GM12878 (cell line): ENCODE data around the gene SMTNL1. TPM values are rescaled to one million over a fixed set of nuclear protein-coding genes. Genes with fewer than 3 reads are reported as not detected.
A peak's percentile ranks its signal among the peaks of the same experiment; 100 is the strongest.

ENCODE experiments used
- ATF7 ChIP-seq: fragments of 450-650 bp; IDR thresholded peaks from 2 replicates; pipeline ENCODE4 v1.6.1; 2016; ENCODE audit warnings: low read depth, mild to moderate bottlenecking
- BACH1 ChIP-seq: fragments of 450-650 bp; IDR thresholded peaks from 2 replicates; pipeline ENCODE4 v1.6.1; 2017; ENCODE audit warnings: mild to moderate bottlenecking, borderline replicate concordance
- BCL11A ChIP-seq: IDR thresholded peaks from 2 replicates; pipeline ENCODE4 v1.6.1; 2011; ENCODE audit warnings: low read depth, low read length
- CBX3 ChIP-seq: fragments of 200-600 bp; sonication (generic); IDR thresholded peaks from 2 replicates; pipeline ENCODE4 v1.6.1; 2016; ENCODE audit warnings: low read depth, borderline replicate concordance
- CHD4 ChIP-seq: fragments of 200-600 bp; sonication (generic); IDR thresholded peaks from 2 replicates; pipeline ENCODE4 v1.6.1; 2016; ENCODE audit warnings: mild to moderate bottlenecking
- FOXM1 ChIP-seq: IDR thresholded peaks from 2 replicates; pipeline ENCODE4 v1.6.1; 2012; ENCODE audit warnings: low read depth, mild to moderate bottlenecking, inconsistent platforms, low read length, moderate library complexity
- MTA2 ChIP-seq: fragments of 450-650 bp; IDR thresholded peaks from 2 replicates; pipeline ENCODE4 v1.6.1; 2016; ENCODE audit warnings: low read depth, mild to moderate bottlenecking, moderate library complexity
- MXI1 ChIP-seq: fragments of 150-350 bp; IDR thresholded peaks from 2 replicates; pipeline ENCODE4 v1.6.1; 2011; ENCODE audit warnings: low read depth, mild to moderate bottlenecking, inconsistent platforms, low read length, improper control_type of control experiment
- NR2F1 ChIP-seq: fragments of 450-650 bp; conservative IDR thresholded peaks from 2 replicates; pipeline ENCODE4 v1.6.1; 2017; ENCODE audit warnings: mild to moderate bottlenecking
- POU2F2 ChIP-seq: IDR thresholded peaks from 3 replicates; pipeline ENCODE4 v1.6.1; 2011; ENCODE audit warnings: low read depth, mild to moderate bottlenecking, low read length, borderline replicate concordance
- SP1 ChIP-seq: IDR thresholded peaks from one replicate; pipeline ENCODE4 v1.6.1; 2011; ENCODE audit warnings: low read depth, low read length
- STAT1 ChIP-seq: fragments of 450-650 bp; conservative IDR thresholded peaks from 2 replicates; pipeline ENCODE4 v1.6.1; 2014; ENCODE audit warnings: antibody characterized with exemption, mild to moderate bottlenecking
- TCF7 ChIP-seq: IDR thresholded peaks from 2 replicates; pipeline ENCODE4 v1.6.1; 2014; ENCODE audit warnings: antibody characterized with exemption, borderline replicate concordance
- polyA plus RNA-seq, 11 experiments: library from polyadenylated mRNA; depleted of rRNA in 4 of 11; unstranded in 6 of 11; stranded (reverse) in 5 of 11; fragments of >200 nt; fragmentation: Nextera tagmentation in 4 of 11; fragmentation: Illumina TruSeq in 1 of 11; extraction: Ambion mirVana in 4 of 11; extraction: Trizol in 1 of 11; gene quantifications; 1 replicate in 1 of 11; 2 replicates in 10 of 11; pipeline versions ENCODE4 v1.2.1 to v1.2.3, GENCODE V29; 2011 to 2016; ENCODE audit warnings: inconsistent platforms in 2 of 11, missing spikeins in 2 of 11, low read depth in 1 of 11
- total RNA-seq, 4 experiments: library from RNA; depleted of rRNA in 3 of 4; stranded (reverse); fragments of >200 nt in 3 of 4; fragmentation: Illumina TruSeq in 1 of 4; extraction: Trizol in 1 of 4; gene quantifications; 2 replicates each; pipeline versions ENCODE4 v1.2.1 to v1.2.3, GENCODE V29; 2013 to 2021
- TF ChIP-seq, protein P1 (sequence below): fragments of 450-650 bp; IDR thresholded peaks from 2 replicates; pipeline ENCODE4 v1.6.1; 2017; ENCODE audit warnings: antibody characterized with exemption, mild to moderate bottlenecking, moderate library complexity
- TF ChIP-seq, protein P2 (sequence below): fragments of 450-650 bp; IDR thresholded peaks from 2 replicates; pipeline ENCODE4 v1.6.1; 2016; ENCODE audit warnings: mild to moderate bottlenecking
- TF ChIP-seq, protein P3 (sequence below): IDR thresholded peaks from 2 replicates; pipeline ENCODE4 v1.6.1; 2011; ENCODE audit warnings: borderline replicate concordance, low read depth, mild to moderate bottlenecking, moderate library complexity, mixed read lengths, low read length; ENCODE audit not compliant: insufficient read depth; ENCODE audit errors: extremely low read length
- TF ChIP-seq, protein P4 (sequence below): IDR thresholded peaks from 2 replicates; pipeline ENCODE4 v1.6.1; 2012; ENCODE audit warnings: low read depth, low read length, improper control_type of control experiment
- TF ChIP-seq, protein P5 (sequence below): fragments of 450-650 bp; IDR thresholded peaks from 2 replicates; pipeline ENCODE4 v1.6.1; 2014; ENCODE audit warnings: mild to moderate bottlenecking
- TF ChIP-seq, protein P6 (sequence below), 3 experiments: IDR thresholded peaks in 2 of 3; conservative IDR thresholded peaks in 1 of 3; 2 replicates each; pipeline ENCODE4 v1.5.1; 2011; ENCODE audit warnings: low read depth in 3 of 3, low read length in 3 of 3, mild to moderate bottlenecking in 3 of 3, control low read depth in 2 of 3, moderate library complexity in 2 of 3, inconsistent platforms in 1 of 3, mixed read lengths in 1 of 3; ENCODE audit not compliant: control insufficient read depth in 2 of 3, insufficient read depth in 1 of 3; ENCODE audit errors: extremely low read depth in 1 of 3

Gene SMTNL1
- total and polyA plus RNA-seq, 10 of the 15 experiments (the other 5 are each of a cell fraction or from before 2014, with no cell fraction given), result 0.06 to 0.17 (median 0.10) TPM; not detected in 7

DNA sequence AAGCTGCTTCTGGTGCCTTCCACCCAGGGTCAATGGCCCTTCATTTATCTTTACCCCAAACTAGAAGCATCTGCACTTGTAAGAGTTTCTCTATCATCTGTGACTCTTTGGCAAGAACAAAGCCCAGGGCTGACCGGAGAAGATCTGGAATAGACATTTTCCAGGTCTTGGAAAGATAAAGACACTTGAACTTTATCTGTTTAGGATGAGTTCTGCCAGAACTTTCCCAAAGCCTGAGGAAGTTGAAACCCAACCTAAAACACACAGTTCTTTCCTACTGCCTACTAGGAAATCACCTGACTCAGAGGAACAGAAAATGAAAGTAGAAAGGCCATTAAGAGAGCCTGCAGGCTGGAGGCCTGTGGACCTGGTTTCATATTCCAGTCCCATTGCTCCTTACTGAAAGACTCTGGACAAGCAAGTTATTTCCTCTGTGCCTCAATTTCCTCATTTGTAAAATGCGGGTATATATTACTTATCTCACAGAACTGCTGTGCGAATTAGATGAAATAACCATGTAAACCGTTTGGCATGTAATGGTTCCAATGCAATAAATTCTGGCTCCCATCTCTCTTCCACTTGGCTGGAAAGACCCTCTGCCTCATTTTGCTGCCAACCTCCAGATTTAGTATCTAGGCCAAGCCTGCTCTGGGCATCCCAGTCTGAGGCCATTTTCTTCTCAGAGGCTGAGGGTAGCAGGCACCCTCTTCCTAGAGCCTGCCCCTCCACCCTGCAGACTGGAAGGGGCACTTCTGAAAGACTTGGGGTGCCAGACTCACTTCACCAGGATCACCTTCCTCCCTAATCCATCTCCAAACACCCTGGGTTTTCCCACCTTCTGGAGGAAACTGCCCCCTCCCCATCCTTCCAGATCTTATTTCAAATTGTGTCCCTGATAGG is 28.9 kb downstream of the SMTNL1 start (continued):
- TF ChIP-seq, protein P1, sequence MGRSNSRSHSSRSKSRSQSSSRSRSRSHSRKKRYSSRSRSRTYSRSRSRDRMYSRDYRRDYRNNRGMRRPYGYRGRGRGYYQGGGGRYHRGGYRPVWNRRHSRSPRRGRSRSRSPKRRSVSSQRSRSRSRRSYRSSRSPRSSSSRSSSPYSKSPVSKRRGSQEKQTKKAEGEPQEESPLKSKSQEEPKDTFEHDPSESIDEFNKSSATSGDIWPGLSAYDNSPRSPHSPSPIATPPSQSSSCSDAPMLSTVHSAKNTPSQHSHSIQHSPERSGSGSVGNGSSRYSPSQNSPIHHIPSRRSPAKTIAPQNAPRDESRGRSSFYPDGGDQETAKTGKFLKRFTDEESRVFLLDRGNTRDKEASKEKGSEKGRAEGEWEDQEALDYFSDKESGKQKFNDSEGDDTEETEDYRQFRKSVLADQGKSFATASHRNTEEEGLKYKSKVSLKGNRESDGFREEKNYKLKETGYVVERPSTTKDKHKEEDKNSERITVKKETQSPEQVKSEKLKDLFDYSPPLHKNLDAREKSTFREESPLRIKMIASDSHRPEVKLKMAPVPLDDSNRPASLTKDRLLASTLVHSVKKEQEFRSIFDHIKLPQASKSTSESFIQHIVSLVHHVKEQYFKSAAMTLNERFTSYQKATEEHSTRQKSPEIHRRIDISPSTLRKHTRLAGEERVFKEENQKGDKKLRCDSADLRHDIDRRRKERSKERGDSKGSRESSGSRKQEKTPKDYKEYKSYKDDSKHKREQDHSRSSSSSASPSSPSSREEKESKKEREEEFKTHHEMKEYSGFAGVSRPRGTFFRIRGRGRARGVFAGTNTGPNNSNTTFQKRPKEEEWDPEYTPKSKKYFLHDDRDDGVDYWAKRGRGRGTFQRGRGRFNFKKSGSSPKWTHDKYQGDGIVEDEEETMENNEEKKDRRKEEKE, result no peak
- TF ChIP-seq TCF7 (no peak), FOXM1 (no peak), BACH1 (no peak), CBX3 (no peak), ATF7 (no peak), POU2F2 (peak; percentile 18; the same call in 1 of the 3 replicates), MTA2 (no peak), BCL11A (no peak), SP1 (no peak), CHD4 (no peak), STAT1 (no peak), NR2F1 (no peak), MXI1 (no peak; the same call in 1 of the 2 replicates)
- TF ChIP-seq, protein P2, sequence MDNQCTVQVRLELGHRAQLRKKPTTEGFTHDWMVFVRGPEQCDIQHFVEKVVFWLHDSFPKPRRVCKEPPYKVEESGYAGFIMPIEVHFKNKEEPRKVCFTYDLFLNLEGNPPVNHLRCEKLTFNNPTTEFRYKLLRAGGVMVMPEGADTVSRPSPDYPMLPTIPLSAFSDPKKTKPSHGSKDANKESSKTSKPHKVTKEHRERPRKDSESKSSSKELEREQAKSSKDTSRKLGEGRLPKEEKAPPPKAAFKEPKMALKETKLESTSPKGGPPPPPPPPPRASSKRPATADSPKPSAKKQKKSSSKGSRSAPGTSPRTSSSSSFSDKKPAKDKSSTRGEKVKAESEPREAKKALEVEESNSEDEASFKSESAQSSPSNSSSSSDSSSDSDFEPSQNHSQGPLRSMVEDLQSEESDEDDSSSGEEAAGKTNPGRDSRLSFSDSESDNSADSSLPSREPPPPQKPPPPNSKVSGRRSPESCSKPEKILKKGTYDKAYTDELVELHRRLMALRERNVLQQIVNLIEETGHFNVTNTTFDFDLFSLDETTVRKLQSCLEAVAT, result no peak
- TF ChIP-seq, protein P3, sequence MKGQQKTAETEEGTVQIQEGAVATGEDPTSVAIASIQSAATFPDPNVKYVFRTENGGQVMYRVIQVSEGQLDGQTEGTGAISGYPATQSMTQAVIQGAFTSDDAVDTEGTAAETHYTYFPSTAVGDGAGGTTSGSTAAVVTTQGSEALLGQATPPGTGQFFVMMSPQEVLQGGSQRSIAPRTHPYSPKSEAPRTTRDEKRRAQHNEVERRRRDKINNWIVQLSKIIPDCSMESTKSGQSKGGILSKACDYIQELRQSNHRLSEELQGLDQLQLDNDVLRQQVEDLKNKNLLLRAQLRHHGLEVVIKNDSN, result no peak
- TF ChIP-seq, protein P4, sequence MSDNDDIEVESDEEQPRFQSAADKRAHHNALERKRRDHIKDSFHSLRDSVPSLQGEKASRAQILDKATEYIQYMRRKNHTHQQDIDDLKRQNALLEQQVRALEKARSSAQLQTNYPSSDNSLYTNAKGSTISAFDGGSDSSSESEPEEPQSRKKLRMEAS, result no peak
- TF ChIP-seq, protein P5, sequence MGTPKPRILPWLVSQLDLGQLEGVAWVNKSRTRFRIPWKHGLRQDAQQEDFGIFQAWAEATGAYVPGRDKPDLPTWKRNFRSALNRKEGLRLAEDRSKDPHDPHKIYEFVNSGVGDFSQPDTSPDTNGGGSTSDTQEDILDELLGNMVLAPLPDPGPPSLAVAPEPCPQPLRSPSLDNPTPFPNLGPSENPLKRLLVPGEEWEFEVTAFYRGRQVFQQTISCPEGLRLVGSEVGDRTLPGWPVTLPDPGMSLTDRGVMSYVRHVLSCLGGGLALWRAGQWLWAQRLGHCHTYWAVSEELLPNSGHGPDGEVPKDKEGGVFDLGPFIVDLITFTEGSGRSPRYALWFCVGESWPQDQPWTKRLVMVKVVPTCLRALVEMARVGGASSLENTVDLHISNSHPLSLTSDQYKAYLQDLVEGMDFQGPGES, result no peak
- TF ChIP-seq, protein P6, sequence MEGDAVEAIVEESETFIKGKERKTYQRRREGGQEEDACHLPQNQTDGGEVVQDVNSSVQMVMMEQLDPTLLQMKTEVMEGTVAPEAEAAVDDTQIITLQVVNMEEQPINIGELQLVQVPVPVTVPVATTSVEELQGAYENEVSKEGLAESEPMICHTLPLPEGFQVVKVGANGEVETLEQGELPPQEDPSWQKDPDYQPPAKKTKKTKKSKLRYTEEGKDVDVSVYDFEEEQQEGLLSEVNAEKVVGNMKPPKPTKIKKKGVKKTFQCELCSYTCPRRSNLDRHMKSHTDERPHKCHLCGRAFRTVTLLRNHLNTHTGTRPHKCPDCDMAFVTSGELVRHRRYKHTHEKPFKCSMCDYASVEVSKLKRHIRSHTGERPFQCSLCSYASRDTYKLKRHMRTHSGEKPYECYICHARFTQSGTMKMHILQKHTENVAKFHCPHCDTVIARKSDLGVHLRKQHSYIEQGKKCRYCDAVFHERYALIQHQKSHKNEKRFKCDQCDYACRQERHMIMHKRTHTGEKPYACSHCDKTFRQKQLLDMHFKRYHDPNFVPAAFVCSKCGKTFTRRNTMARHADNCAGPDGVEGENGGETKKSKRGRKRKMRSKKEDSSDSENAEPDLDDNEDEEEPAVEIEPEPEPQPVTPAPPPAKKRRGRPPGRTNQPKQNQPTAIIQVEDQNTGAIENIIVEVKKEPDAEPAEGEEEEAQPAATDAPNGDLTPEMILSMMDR (IDR thresholded peaks at IDR 0.05 in 2 of 3, conservative IDR thresholded peaks at IDR 0.05 in 1 of 3; ENCODE audit: control insufficient read depth in 2 of 3, extremely low read depth in 1 of 3, insufficient read depth in 1 of 3, low read depth in 3 of 3, low read length in 3 of 3), result no peak
